NCI-H2171 treated with DMSO at 0.1 percent for 48 hours (cell line): Measurements from ENCODE around the gene TRIM27.
A peak's percentile ranks its signal among the peaks of the same experiment; 100 is the strongest.
"Not testable (repeated sequence)": the region's sequence is repeated elsewhere in the genome, so short reads cannot be mapped to it uniquely, and the experiment has no call there.

Source experiments
- DNase-seq: peaks from one replicate; lab custom pipeline; 2025; lab: John Stamatoyannopoulos, UW

The TRIM27 gene

DNA sequence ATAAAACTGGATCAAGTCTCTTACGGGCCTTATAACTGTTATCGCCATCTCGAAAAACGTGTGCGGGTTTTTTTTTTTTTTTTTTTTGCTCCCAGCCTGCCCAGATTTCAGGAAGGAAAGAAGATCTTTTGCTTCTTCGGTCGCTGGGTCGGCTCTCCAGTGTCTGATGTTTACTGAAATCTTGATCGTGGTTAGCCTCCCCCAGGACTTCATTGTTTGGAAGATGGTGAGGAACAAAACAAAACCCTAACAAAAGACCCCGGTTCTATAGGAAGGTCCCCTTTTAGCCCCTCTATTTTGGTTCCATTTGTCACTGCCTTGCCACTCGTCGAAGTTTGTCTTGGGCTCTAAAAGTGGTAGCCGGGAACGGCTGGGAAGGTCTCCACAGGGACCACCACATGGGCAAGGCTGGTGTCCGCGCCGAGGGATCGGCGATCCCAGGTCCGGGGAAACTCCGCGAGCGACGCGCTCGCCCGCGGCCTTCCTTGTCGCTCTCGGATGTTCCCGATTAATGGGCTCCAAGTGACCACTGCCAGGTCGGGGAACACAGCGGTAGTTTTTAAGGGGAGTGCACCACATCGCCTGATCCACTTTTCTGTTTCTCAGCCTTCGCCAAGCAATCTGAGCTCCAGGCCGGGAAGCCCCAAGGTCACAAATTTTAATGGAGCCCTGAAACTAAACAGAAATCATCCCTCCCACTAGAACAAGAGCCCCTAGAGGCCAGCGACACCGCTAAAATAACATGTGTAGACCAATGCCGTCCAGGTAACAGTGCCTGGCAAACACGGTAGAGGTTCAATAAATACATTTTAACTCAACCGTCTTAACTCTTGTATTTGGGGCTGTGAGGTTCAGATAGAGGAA lies 27.0 kb downstream of the TRIM27 start:
- peak; percentile 75 for DNase-seq

DNA sequence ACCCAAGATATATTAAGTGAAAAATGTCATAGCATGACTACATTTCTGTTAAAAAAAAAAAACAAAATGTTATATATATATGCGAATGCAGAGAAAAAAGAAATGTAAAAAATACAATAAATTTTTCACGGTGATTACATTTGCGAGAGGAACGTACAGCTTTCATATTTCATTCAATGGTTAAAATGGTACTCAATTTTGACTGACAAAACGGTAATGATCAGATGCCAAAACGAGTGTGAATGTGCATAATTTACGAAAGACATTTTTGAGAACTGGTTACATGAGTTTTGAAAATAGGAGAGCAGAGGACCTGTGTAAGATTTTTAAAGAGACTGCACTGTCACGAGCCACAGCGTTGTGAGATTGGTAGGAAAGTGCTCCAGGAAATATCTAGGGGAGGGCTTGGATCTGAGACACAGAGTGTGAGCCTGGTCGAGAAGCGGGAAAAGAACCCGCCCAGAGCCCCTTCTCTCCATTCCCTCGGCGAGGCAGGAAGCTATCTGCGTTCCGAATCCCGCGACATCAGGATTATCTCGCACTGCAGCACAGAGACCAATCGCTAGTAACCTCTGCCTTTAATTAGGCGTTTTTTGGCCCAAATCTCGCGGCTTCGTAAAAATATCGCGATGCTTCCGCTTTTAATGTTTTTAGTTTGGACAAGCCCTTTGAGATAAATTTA lies 28.5 kb downstream of the TRIM27 start:
- DNase-seq: peak; percentile 96

DNA sequence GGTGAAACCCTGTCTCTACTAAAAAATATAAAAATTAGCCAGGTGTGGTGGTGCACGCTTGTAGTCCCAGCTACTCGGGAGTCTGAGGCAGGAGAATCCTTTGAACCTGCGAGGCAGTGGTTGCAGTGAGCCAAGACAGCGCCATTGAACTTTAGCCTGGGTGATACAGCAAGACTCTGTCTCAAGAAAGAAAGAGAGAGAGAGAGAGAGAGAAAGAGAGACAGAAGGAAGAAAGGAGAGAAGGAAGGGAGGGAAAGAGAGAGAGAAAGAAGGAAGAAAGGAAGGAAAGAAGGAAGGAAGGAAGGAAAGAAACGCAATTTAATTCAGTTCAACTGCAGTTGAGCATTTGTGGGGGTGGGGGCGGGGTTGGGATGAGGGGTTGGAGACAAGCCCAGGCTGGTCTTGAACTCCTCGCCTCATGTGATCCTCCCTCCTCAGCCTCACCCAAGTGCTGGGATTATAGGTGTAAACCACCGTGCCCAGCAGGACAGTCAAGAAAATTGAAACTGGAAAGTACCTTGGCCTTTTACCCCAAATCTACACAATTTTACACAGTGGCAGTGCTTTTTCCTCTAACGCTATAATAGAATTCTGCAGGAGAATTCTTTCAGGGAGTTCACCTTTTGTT lies 30.5 kb downstream of the TRIM27 start:
- no peak for DNase-seq

DNA sequence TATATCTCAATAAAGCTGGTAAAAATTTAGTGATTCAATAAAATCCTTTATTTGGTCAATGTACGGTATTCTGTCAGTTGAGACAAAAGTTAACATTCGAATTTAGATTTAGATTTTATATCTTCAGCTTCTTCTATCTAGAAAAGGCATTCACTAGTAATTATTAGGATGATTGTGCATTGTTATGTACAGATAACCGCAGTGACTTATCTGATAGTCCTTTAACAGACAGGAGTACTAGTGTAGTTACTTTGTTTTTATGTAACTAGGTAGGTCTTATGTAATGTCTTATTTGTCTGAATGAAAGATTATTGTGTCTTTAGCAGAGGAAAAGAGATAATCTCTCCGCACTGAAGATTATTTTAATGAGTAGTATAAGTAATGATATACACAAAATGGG lies 31.3 kb downstream of the TRIM27 start:
- no peak for DNase-seq

DNA sequence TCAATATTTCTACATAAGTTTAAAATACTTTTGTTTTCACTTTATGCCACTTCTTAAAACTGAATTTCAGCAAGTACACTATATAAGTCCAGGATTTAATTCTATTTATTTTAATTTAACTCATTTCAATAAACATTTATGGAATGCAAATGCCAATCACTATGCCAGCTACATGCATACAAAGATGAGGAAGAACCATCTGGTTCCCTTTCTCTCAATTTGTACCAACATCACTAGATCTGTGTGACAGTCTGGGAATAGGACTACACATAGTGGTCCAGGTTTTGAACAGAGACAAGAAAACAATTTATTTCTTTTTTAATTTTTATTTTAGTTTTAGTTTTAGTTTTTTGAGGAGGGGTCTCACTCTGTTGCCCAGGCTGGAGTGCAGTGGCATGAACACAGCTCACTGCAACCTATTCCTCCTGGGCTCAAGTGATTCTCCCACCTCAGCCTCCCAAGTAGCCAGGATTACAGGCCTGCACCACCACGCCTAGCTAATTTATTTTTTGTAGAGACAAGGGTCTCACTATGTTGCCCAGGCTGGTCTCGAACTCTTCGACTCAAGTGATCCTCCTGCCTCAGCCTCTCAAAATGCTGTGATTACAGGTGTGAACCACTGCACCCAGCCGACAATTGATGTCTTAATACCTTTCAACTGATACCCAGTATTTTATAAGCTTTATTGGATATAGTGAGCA lies 35.8 kb downstream of the TRIM27 start:
- no peak for DNase-seq

DNA sequence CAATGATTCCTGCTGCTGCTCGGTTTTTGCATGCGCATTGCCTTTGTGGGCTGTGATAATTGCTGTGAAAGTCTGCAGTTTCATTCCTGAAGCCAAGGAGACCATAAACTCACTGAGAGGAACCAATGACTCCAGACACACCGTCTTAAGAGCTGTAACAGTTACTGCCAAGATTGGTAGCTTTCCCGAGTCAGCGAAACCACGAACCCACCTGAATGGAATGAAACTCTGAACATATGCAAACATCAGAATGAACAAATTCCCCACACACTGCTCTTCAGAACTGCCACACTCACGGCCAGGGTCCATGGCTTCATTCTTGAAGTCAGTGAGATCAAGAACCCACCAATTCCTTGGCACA lies 37.7 kb downstream of the TRIM27 start:
- no peak for DNase-seq

DNA sequence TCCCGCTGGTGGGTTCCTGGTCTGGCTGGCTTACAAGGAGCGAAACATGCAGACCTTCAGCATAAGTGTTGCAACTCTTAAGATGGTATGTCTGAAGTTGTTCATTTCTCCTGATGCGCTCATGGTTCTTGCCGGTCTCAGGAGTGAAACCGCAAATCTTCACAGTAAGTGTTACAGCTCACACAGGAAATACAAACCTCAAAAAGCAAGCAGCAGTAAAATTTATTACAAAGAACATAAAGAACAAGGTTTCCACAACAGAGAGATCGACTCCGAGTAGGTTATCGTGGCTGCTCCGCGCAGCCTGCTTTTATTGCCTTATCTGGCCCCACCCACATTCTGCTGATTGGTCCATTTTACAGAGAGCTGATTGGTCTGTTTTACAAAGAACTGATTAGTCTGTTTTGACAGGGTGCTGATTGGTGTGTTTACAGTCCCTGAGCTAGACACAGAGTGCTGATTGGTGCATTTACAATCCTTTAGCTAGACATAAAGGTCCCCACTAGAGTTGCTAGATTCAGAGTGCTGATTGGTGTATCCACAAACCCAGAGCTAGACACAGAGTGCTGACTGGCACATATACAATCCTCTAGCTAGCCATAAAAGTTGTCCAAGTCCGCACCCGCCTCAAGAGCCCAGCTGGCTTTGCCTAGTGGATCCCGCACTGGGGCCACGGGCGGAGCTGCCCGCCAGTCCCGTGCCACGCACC lies 39.2 kb downstream of the TRIM27 start:
- DNase-seq: peak; percentile 30

DNA sequence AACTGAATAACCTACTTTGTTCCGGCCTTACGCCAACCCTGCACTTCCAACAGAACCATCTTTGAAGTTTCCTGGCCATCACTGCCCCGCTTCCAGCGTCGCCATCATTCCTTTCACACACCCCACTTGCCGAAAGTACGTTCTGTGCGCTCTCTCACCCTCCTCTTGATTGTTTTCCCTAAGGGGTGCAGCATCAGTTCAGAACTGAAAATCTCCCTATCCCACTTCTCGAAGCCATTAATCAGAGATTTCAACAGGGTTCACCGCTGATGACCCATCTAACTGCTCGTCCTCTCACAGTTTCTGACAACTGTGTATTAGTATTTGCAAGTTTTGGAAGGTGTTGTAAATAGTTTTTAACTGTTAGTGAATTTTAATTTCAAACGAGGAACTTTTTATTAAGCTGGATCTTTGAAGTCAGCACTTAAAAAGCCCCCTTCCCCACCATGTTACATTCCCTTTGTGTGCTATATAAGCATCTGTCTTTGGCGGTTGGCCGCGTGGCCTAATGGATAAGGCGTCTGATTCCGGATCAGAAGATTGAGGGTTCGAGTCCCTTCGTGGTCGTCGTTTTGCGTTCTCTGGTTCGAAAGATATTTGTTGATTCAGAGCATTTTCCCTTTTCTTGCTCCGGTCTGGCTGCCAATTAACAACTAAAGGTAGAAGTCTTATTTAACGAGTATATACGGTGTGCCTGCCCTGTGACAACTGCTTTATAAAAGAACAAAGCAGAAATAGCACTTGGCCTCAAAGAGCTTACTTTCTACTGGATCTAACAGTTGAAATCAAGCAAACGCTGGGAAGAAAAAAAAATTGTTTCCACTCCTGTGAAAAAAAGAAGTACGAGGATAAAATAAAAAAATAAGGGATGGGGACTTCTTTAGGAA lies 42.6 kb downstream of the TRIM27 start:
- peak; percentile 74 for DNase-seq

DNA sequence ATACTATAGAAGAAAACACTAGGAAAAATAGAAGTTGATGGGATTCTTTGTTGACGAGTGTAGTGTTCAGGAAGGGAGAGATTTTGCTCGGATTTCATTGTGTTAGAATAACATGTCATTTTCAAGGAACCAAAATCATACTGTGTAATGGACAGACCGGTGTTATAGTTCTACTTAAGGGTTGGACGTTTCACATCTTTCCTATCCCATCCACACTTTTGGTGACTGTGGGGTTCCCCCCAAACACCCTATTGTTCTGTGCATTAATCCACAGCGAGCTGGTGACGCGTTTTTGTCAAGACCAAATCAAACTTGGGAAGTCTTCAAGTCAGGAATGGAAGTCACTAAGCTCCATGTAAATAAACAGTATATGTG lies 43.3 kb downstream of the TRIM27 start:
- no peak for DNase-seq

DNA sequence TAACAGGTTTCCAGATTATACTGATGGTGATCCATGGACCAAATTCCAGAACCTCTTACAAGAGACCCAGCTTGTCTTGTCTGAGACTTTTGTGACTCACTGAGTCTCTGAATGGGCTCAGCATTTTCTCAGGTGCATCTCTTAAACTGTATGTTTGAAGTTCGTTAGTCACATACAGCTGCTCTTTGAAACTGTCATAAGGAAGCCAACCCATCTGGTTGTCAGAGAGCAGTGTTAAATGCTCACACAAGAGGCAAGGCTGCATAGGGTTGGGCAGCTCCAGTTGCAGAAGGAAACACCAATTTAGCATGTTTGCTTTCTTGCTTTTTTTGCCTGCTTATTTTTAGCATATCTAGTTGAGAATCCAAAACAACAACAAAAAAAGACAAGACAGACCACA lies 47.1 kb downstream of the TRIM27 start:
- DNase-seq: no peak

DNA sequence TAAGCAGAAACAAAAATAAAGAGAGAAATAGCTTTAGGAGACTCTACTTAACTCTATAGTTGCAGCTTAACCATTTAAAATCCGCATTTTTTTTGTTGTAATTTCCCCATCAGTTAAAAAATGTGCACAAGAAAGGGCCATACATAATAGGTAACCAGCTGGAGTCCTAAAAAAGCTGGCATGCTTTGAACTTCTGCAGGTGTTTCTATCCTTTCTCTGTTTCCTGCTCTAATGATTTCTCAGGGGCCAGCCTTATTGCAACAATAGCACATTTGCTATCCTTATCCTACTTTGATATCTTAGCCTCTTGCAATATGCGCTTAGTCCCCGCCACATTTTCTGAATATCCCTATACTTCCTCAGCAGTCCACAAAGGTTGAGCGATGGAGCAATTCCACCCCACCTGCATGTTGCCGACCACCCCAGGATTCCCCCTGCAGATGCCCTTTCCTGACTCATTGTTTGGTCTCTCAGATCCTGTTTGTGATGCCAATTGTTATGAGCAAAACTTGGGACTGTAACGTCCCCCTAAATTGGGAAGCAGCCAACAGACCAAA lies 48.5 kb downstream of the TRIM27 start:
- no peak for DNase-seq

DNA sequence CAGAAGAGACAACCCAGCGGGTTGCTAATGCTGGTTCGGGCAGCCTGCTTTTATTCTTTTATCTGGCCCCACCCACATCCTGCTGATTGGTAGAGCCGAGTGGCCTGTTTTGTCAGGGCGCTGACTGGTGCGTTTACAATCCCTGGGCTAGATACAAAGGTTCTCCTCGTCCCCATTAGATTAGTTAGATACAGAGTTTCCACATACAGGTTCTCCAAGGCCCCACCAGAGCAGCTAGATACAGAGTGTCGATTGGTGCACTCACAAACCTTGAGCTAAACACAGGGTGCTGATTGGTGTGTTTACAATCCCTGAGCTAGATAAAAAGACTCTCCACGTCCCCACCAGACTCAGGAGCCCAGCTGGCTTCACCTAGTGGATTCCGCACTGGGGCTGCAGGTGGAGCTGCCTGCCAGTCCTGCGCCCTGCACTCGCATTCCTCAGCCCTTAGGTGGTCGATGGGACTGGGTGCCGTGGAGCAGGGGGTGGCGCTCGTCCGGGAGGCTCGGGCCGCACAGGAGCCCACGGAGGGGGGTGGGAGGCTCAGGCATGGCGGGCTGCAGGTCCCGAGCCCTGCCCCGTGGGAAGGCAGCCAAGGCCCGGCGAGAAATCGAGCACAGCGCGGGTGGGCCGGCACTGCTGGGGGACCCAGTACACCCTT lies 51.5 kb downstream of the TRIM27 start:
- not testable (repeated sequence) for DNase-seq

DNA sequence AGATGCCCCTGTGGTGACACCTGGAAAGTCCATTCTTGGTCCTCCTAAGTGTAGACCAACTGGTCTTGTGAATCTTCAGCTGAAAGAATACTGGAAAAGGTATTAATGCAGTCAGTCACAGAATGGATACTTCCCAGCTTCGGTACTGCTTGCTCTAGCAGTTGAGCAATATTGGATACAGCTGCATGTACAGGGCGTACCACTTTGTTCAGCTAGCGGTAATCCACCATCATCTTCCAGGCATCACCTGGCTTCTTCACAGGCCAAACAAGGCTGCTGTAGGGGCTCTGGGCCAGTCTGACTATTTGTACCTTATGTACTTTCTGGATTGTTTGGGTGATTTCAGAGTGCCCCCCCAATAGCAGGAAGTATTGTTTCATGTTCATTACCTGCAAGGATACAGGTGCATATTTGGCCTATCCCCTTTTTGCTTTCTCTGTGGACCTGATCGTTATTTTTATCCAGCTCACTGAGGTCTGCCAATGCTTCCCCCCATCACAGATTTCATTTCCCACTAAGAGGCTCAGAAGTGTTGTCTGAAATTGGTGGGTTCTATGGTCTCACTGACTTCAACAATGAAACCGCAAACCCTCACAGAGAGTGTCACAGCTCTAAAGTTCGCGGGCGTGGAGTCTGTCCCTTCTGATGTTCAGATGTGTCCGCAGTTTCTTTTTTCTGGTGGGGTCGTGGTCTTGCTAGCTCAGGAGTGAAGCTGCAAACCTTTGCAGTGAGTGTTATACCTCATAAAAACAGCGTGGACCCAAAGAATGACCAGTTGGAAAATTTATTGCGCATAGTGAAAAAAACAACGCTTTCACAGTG lies 52.2 kb downstream of the TRIM27 start:
- no peak for DNase-seq

DNA sequence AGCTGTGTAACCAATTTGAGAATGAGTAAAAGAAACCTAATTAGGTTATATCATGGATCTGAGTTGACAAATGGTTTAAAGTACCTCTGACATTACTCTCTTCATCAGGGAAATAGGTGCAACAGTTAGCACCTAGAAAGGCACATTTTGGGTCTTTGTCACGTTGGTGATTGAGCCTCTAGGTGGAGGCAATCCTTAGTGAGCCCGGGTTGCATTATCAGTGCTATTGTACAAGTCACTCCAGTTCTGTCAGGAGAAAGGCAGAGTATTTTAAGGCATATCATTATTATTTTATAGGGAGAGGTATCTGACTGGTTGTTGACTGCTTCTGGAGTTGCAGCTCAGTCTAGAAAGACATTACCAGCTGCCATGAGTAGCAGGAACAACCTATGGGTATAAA lies 54.9 kb downstream of the TRIM27 start:
- no peak for DNase-seq

DNA sequence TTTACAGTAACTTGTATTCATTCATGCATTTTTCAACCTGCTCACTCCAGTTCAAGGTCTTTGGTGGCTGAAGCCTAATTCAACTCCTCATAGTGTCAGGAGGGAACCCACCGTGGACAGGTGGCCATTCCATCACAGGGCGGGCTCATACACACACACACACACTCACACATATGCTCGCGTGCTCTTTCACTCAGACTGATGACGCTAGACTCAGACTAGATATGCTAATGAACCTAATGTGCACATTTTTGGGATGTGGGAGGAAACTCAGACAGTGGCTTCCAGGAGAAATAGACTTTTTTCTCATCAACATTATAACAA lies 56.7 kb downstream of the TRIM27 start:
- DNase-seq: peak; percentile 65

DNA sequence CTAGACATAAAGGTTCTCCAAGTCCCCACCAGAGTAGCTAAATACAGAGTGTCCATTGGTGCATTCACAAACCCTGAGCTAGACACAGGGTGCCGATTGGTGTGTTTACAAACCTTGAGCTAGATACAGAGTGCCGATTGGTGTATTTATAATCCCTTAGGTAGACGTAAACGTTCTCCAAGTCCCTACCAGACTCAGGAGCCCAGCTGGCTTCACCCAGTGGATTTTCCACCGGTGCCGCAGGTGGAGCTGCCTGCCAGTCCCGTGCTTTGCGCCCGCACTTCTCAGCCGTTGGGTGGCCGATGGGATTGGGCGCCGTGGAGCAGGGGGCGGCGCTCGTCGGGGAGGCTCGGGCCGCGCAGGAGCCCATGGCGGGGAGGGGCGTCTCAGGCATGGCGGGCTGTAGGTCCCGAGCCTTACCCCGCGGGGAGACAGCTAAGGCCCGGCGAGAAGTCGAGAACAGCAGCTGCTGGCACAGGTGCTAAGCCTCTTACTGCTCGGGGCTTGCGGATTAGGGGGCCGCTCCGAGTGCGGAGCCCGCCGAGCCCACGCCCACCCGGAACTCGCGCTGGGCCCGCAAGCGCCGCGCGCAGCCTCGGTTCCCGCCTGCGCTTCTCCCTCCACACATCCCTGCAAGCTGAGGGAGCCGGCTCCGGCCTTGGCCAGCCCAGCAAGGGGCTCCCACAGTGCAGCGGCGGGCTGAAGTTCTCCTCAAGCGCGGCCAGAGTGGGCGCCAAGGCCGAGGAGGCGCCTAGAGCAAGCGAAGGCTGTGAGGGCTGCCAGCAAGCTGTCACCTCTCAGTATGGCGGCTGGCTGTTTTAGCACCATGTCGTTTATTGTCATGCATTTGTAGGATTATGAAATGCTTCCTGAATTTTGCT lies 57.3 kb downstream of the TRIM27 start:
- DNase-seq: peak; percentile 75

DNA sequence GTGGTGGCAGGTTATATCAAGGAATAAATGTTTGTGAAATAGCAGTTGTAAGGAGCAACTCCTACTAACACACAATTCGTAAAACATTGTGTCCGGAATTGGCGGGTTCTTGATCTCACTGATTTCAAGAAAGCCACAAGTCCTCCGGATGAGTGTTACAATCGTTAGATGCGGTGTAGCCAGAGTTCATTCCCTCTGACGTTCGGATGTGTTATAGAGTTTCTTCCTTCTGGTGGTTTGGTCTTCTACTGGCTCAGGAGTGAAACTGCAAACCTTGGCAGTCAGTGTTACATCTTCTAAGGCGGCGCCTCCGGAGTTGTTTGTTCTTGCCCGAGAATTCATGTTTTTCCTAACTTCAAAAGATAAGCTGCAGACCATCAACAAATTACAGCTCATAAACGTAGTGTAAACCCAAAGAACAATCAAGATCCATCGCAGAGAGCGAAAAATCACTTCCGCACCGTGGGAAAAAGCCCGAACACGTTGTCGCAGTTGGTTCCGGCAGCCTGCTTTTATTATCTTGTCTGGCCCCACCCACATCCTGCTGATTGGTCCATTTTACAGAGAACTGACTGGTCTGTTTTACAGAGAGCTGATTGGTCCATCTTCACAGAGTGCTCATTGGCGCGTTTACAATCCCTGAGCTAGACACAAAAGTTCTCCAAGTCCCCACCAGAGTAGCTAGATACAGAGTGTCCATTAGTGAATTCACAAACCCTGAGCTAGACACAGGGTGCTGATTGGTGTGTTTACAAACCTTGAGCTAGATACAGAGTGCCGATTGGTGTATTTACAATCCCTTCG lies 58.2 kb downstream of the TRIM27 start:
- peak; percentile 72 for DNase-seq
